DMS53 treated with DMSO at 0.1 percent for 48 hours (cell line): ENCODE results near the gene TMEM154.
A peak's percentile ranks its signal among the peaks of the same experiment; 100 is the strongest.

Experiments
- DNase-seq: peaks from one replicate; lab custom pipeline; 2025; ENCODE audit not compliant: unreplicated experiment; lab: John Stamatoyannopoulos, UW

Gene TMEM154

GRCh38 chr4:152679414-152680281 lies at the start of gene TMEM154:
Gene TMEM154 (minus strand): TSS chr4:152679997. CDS start chr4:152679933, 64 bp downstream.
- DNase-seq: peak; percentile 22

- DNase-seq: no peak
Measured at GRCh38 chr4:152729466-152729865, 49.7 kb upstream of the TMEM154 start.

GRCh38 chr4:152728343-152728742 lies 48.5 kb upstream of the TMEM154 start:
- no peak for DNase-seq

- DNase-seq: no peak
Measured at GRCh38 chr4:152727784-152728183, 48.0 kb upstream of the TMEM154 start.

- DNase-seq: no peak
Measured at GRCh38 chr4:152724494-152724893, 44.7 kb upstream of the TMEM154 start.

- DNase-seq: no peak
Measured at GRCh38 chr4:152723236-152723635, 43.4 kb upstream of the TMEM154 start.

- no peak for DNase-seq
Measured at GRCh38 chr4:152719801-152720556, 40.2 kb upstream of the TMEM154 start.

- no peak for DNase-seq
Measured at GRCh38 chr4:152719291-152719690, 39.5 kb upstream of the TMEM154 start.

GRCh38 chr4:152715076-152715475 lies 35.3 kb upstream of the TMEM154 start:
- no peak for DNase-seq

- DNase-seq: no peak
Measured at GRCh38 chr4:152713951-152714705, 34.3 kb upstream of the TMEM154 start.

- DNase-seq: no peak
Measured at GRCh38 chr4:152709675-152710438, 30.1 kb upstream of the TMEM154 start.

GRCh38 chr4:152708796-152709195 lies 29.0 kb upstream of the TMEM154 start:
- no peak for DNase-seq

- DNase-seq: no peak
Measured at GRCh38 chr4:152708361-152708760, 28.6 kb upstream of the TMEM154 start.

GRCh38 chr4:152707632-152708031 lies 27.8 kb upstream of the TMEM154 start:
- DNase-seq: no peak

- DNase-seq: no peak
Measured at GRCh38 chr4:152705903-152706302, 26.1 kb upstream of the TMEM154 start.

- no peak for DNase-seq
Measured at GRCh38 chr4:152704788-152705187, 25.0 kb upstream of the TMEM154 start.

GRCh38 chr4:152700151-152700550 lies 20.4 kb upstream of the TMEM154 start:
- DNase-seq: no peak

GRCh38 chr4:152699313-152699712 lies 19.5 kb upstream of the TMEM154 start:
- no peak for DNase-seq

GRCh38 chr4:152698089-152698499 lies 18.3 kb upstream of the TMEM154 start:
- no peak for DNase-seq

- no peak for DNase-seq
Measured at GRCh38 chr4:152697284-152698088, 17.7 kb upstream of the TMEM154 start.
